SK-N-SH (cell line): Measurements from ENCODE around the gene LPIN1. TPM values are rescaled to one million over a fixed set of nuclear protein-coding genes. Genes with fewer than 3 reads are reported as not detected.

Source experiments
- CTCF ChIA-PET: fragments of 300-600, 350-600 bp; formaldehyde crosslinking; extraction: SDS; loops from one replicate; lab custom pipeline; 2021; lab: Yijun Ruan, JAX
- POLR2A ChIA-PET: fragments of 350-600 bp; sonication (Branson Sonifier 250); formaldehyde crosslinking; extraction: SDS; loops from one replicate; lab custom pipeline; 2020; ENCODE audit warnings: antibody characterized with exemption, inconsistent platforms; lab: Yijun Ruan, JAX
- DNase-seq: peaks from one replicate; pipeline ENCODE4 v3.0.0; 2012
- H2AFZ ChIP-seq: fragments of 200-600 bp; sonication (generic); 2 replicates; pipeline ENCODE4 v1.8.1; 2016; ENCODE audit warnings: antibody characterized with exemption, mild to moderate bottlenecking, low read depth
- H3F3A ChIP-seq: fragments of 200-600 bp; sonication (generic); replicated peaks from 2 replicates; pipeline ENCODE3; 2016; ENCODE audit warnings: antibody characterized with exemption, mild to moderate bottlenecking; ENCODE audit not compliant: insufficient read depth
- H3K27ac ChIP-seq, 2 experiments: fragments of 200-500 bp in 1 of 2; fragments of 200-600 bp in 1 of 2; sonication (Bioruptor generic) in 1 of 2; sonication (generic), shearing (Covaris generic) in 1 of 2; 2 replicates each; pipeline versions ENCODE4 v1.5.1 to v1.6.1; 2014 to 2016; ENCODE audit warnings: low read depth in 2 of 2, inconsistent platforms in 1 of 2, low read length in 1 of 2, mild to moderate bottlenecking in 1 of 2, mixed read lengths in 1 of 2
- H3K27me3 ChIP-seq: fragments of 200-600 bp; sonication (generic), shearing (Covaris generic); 2 replicates; pipeline ENCODE4 v1.6.1; 2016; ENCODE audit warnings: mixed run types; ENCODE audit not compliant: insufficient read depth
- H3K36me3 ChIP-seq, 2 experiments: fragments of 200-500 bp in 1 of 2; fragments of 200-600 bp in 1 of 2; sonication (Bioruptor generic) in 1 of 2; sonication (generic) in 1 of 2; replicated peaks in 1 of 2; 2 replicates each; pipeline versions ENCODE3 to v1.5.1; 2014 to 2016; ENCODE audit warnings: low read length in 1 of 2, mild to moderate bottlenecking in 1 of 2; ENCODE audit not compliant: insufficient read depth in 2 of 2, control insufficient read depth in 1 of 2
- H3K4me1 ChIP-seq, 2 experiments: fragments of 200-500 bp in 1 of 2; fragments of 200-600 bp in 1 of 2; sonication (Bioruptor generic) in 1 of 2; sonication (generic), shearing (Covaris generic) in 1 of 2; 2 replicates each; pipeline versions ENCODE4 v1.5.1 to v1.6.1; 2014 to 2016; ENCODE audit warnings: low read depth in 1 of 2, low read length in 1 of 2, mixed run types in 1 of 2; ENCODE audit not compliant: insufficient read depth in 2 of 2, control insufficient read depth in 1 of 2
- H3K4me2 ChIP-seq: fragments of 200-600 bp; sonication (generic), shearing (Covaris generic); 2 replicates; pipeline ENCODE4 v1.6.1; 2017; ENCODE audit warnings: mixed run types
- H3K4me3 ChIP-seq, 2 experiments: fragments of 200-500 bp in 1 of 2; fragments of 200-600 bp in 1 of 2; sonication (Bioruptor generic) in 1 of 2; sonication (generic), shearing (Covaris generic) in 1 of 2; 2 replicates each; pipeline versions ENCODE4 v1.5.1 to v1.8.1; 2014 to 2016; ENCODE audit warnings: low read depth in 2 of 2, inconsistent platforms in 1 of 2, low read length in 1 of 2, mild to moderate bottlenecking in 1 of 2, mixed read lengths in 1 of 2, moderate library complexity in 1 of 2
- H3K79me2 ChIP-seq: fragments of 200-600 bp; sonication (generic); 2 replicates; pipeline ENCODE4 v1.8.1; 2017; ENCODE audit warnings: mild to moderate bottlenecking; ENCODE audit not compliant: insufficient read depth
- H3K9ac ChIP-seq: fragments of 200-600 bp; sonication (generic); 2 replicates; pipeline ENCODE4 v1.6.1; 2017; ENCODE audit warnings: mixed run types
- H3K9me2 ChIP-seq: fragments of 200-600 bp; sonication (generic); 2 replicates; pipeline ENCODE4 v1.6.1; 2017; ENCODE audit warnings: mixed run types
- H3K9me3 ChIP-seq: fragments of 200-600 bp; sonication (generic); 2 replicates; pipeline ENCODE4 v1.6.1; 2017; ENCODE audit warnings: mixed run types, mild to moderate bottlenecking, moderate library complexity
- H4K20me1 ChIP-seq: fragments of 200-600 bp; sonication (generic); 2 replicates; pipeline ENCODE4 v1.6.1; 2017; ENCODE audit warnings: mild to moderate bottlenecking, mixed run types; ENCODE audit not compliant: insufficient read depth
- EZH2phosphoT487 ChIP-seq: fragments of 200-600 bp; sonication (generic); IDR thresholded peaks from 2 replicates; pipeline ENCODE4 v1.6.1; 2017; ENCODE audit warnings: low read depth, mixed run types, mild to moderate bottlenecking, antibody characterized with exemption, moderate library complexity, borderline replicate concordance
- FOSL2 ChIP-seq: IDR thresholded peaks from 2 replicates; pipeline ENCODE4 v1.4.0; 2012; ENCODE audit warnings: low read depth, mild to moderate bottlenecking, moderate library complexity, borderline replicate concordance
- FOXJ3 ChIP-seq: sonication (generic); formaldehyde crosslinking; IDR thresholded peaks from 2 replicates; pipeline ENCODE4 v1.5.1; 2020; ENCODE audit warnings: mild to moderate bottlenecking, missing genetic modification reagents
- FOXM1 ChIP-seq: IDR thresholded peaks from 2 replicates; pipeline ENCODE4 v1.4.0; 2012; ENCODE audit warnings: low read depth, mild to moderate bottlenecking
- GABPA ChIP-seq: IDR thresholded peaks from 2 replicates; pipeline ENCODE4 v1.4.0; 2012; ENCODE audit warnings: low read depth, mild to moderate bottlenecking
- GATA2 ChIP-seq: sonication (generic); formaldehyde crosslinking; IDR thresholded peaks from 2 replicates; pipeline ENCODE4 v1.5.0; 2020; ENCODE audit warnings: mild to moderate bottlenecking, missing genetic modification reagents
- IRF3 ChIP-seq: fragments of 150-350 bp; IDR thresholded peaks from 2 replicates; pipeline ENCODE4 v1.6.1; 2016; ENCODE audit warnings: mild to moderate bottlenecking, low read depth, low read length
- MAX ChIP-seq: IDR thresholded peaks from 2 replicates; pipeline ENCODE4 v1.4.0; 2012; ENCODE audit warnings: low read depth
- MEF2A ChIP-seq: IDR thresholded peaks from 2 replicates; pipeline ENCODE4 v1.4.0; 2012; ENCODE audit warnings: low read depth, borderline replicate concordance
- NFIC ChIP-seq: IDR thresholded peaks from 2 replicates; pipeline ENCODE4 v1.4.0; 2012; ENCODE audit warnings: borderline replicate concordance
- PBX3 ChIP-seq: IDR thresholded peaks from 2 replicates; pipeline ENCODE4; 2012
- POLR2AphosphoS5 ChIP-seq: IDR thresholded peaks from 2 replicates; pipeline ENCODE4 v1.6.1; 2012; ENCODE audit warnings: low read depth, low read length
- RAD21 ChIP-seq: IDR thresholded peaks from 2 replicates; pipeline ENCODE4 v1.6.1; 2012; ENCODE audit warnings: mild to moderate bottlenecking, low read length
- RFX5 ChIP-seq: IDR thresholded peaks from 2 replicates; pipeline ENCODE4 v1.6.1; 2012; ENCODE audit warnings: mild to moderate bottlenecking, improper control_type of control experiment, low read length
- SMC3 ChIP-seq: IDR thresholded peaks from 2 replicates; pipeline ENCODE4 v1.6.1; 2012; ENCODE audit warnings: low read depth, low read length, improper control_type of control experiment
- USF1 ChIP-seq: IDR thresholded peaks from 2 replicates; pipeline ENCODE4 v1.4.0; 2012; ENCODE audit warnings: low read depth, borderline replicate concordance
- WGBS: methylation state at CpG from one replicate; pipeline ENCODE4 v1.1.6; 2017; ENCODE audit warnings: low lambda C conversion rate; 5-methylcytosine and 5-hydroxymethylcytosine counted together
- polyA plus RNA-seq, 3 experiments: library from polyadenylated mRNA; depleted of rRNA; stranded (reverse); fragments of >200 nt; gene quantifications; 2 replicates each; pipeline ENCODE4 v1.2.3, GENCODE V29; 2012

LPIN1 gene
- polyA plus RNA-seq, 1 of the 3 experiments (the other 2 are of a cell fraction), result 22.1 TPM

- 56% methylated on average over 5 of the region's 5 CpGs for WGBS
- CTCF ChIA-PET, result interaction anchor here (0.7 to 32.6 kb wide), 11 partner anchors 9 to 1254 kb away, joined by 3 to 873 read pairs (median 7); no protein-coding TSS in a partner anchor
- Histone ChIP-seq H3K27me3 (no peaks in the 10 kb centered on the region), H2AFZ (no peak overlapping the region), H3K79me2 (peaks cover 81% of the 10 kb centered on the region), H3F3A (peaks cover 3% of the 10 kb centered on the region), H3K4me2 (peak overlapping the region; percentile 51), H3K36me3 (peaks cover 3 to 7% of the 10 kb centered on the region in 2 experiments), H3K4me1 (peaks cover 23 to 52% of the 10 kb centered on the region in 2 experiments), H3K9me2 (no peaks in the 10 kb centered on the region)
- DNase-seq, result peak; percentile 60
- TF ChIP-seq SMC3 (no peak), PBX3 (0 out of 2 replicates have a peak, but pooled peaks have one; percentile 36), EZH2phosphoT487 (no peak), IRF3 (no peak), FOXM1 (no peak), RFX5 (no peak), MEF2A (peak; percentile 28; the same call in 1 of the 2 replicates), POLR2AphosphoS5 (no peak), RAD21 (peak; percentile 29), GATA2 (CRISPR knock-in tag) (no peak), MAX (no peak), FOXJ3 (CRISPR knock-in tag) (no peak), NFIC (no peak), FOSL2 (no peak), USF1 (no peak), GABPA (no peak)
- TF ChIP-seq, all 33 proteins: peak for 3
- H4K20me1 ChIP-seq, result peaks cover 62% of the 10 kb centered on the region
- H3K9ac ChIP-seq, result no peak overlapping the region
- POLR2A ChIA-PET, result interaction anchor here (1.2 to 2.6 kb wide), 3 partner anchors 10 to 21 kb away, joined by 3 to 18 read pairs (median 8); no protein-coding TSS in a partner anchor
- H3K4me3 ChIP-seq, result no peak overlapping the region
- no peaks in the 10 kb centered on the region for H3K9me3 ChIP-seq
- peak overlapping the region in 1 of 2 experiments; percentile 73; a peak in 2 of 4 replicates for H3K27ac ChIP-seq
Observed at GRCh38 chr2:11753452-11753885, 7.0 kb downstream of the LPIN1 start.
